ENCODE measurements around the gene CATSPERE.

DNA sequence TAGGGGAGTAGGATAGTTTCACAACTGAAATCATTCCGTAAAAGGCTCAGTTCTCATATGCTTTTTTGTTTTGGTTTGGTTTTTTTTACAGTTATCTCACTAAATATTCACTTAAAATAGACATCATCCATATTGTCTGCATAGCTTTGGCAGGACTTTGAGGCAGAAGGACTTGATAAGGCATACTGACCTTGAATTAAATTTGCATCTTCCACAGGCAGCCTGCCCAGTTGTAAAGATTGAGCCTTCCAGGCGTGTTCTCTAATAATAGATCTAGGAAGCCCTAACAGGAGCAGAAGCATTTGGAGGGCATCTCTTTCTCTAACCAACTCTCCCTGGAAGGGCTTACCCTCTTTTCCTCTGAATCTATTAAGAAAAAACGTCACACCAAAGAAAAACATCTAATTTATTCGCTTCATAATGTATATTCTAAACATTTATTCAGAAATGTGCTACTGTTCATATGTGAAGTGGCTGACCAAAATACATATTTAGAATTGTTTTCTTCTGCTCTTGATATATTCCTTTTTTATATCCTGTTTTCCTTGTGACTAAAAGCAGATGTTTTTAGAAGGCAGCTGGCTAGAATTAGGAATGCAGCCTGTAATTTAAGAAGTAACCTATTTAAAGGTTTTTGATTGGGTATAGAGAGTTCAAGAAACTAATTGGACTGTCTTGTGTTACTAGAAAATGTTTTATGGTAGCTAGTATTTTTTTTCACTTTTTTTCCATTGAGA lies 212.0 kb downstream of the CATSPERE start:
- TF ChIP-seq, protein P1, sequence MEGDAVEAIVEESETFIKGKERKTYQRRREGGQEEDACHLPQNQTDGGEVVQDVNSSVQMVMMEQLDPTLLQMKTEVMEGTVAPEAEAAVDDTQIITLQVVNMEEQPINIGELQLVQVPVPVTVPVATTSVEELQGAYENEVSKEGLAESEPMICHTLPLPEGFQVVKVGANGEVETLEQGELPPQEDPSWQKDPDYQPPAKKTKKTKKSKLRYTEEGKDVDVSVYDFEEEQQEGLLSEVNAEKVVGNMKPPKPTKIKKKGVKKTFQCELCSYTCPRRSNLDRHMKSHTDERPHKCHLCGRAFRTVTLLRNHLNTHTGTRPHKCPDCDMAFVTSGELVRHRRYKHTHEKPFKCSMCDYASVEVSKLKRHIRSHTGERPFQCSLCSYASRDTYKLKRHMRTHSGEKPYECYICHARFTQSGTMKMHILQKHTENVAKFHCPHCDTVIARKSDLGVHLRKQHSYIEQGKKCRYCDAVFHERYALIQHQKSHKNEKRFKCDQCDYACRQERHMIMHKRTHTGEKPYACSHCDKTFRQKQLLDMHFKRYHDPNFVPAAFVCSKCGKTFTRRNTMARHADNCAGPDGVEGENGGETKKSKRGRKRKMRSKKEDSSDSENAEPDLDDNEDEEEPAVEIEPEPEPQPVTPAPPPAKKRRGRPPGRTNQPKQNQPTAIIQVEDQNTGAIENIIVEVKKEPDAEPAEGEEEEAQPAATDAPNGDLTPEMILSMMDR (IDR thresholded peaks at IDR 0.05): no peak
- no peak for TF ChIP-seq POLR2A (IDR thresholded peaks at IDR 0.05)

Data from breast epithelium (tissue), 3 donors.